Gastrocnemius medialis (tissue), 4 donors: Measurements from ENCODE around the gene RBM33.

ENCODE experiments used
- CTCF ChIP-seq, 5 experiments: fragments of 450-650 bp in 3 of 5; fragments of 200-600 bp in 2 of 5; sonication (generic) in 2 of 5; IDR thresholded peaks in 4 of 5; conservative IDR thresholded peaks in 1 of 5; 1 replicate in 4 of 5; 2 replicates in 1 of 5; pipeline ENCODE4 v1.5.1; 2016 to 2019; ENCODE audit warnings: antibody characterized with exemption in 5 of 5, mild to moderate bottlenecking in 3 of 5, moderate library complexity in 3 of 5
- POLR2A ChIP-seq, 2 donors: fragments of 450-650 bp; IDR thresholded peaks; one replicate each; pipeline ENCODE4 v1.6.1; 2017; ENCODE audit warnings: antibody characterized with exemption in 2 of 2, mild to moderate bottlenecking in 2 of 2, moderate library complexity in 2 of 2

- TF ChIP-seq CTCF (IDR thresholded peaks at IDR 0.05 in 4 of 5, conservative IDR thresholded peaks at IDR 0.05 in 1 of 5) (no peak), POLR2A (IDR thresholded peaks at IDR 0.05) (no peak)
Measured at GRCh38 chr7:155795401-155795800, 150.9 kb downstream of the RBM33 start.
